Stimulated activated CD4-positive, alpha-beta T cell treated with anti-CD3 and anti-CD28 coated beads, Interleukin-1b, Interleukin-23, amount 100 ng/mL, for 48 hours (primary cell): ENCODE data around the gene CEP97.

ENCODE experiments used
- DNase-seq: peaks from one replicate; pipeline ENCODE4 v3.0.0-alpha.2; 2020

The CEP97 gene

DNA sequence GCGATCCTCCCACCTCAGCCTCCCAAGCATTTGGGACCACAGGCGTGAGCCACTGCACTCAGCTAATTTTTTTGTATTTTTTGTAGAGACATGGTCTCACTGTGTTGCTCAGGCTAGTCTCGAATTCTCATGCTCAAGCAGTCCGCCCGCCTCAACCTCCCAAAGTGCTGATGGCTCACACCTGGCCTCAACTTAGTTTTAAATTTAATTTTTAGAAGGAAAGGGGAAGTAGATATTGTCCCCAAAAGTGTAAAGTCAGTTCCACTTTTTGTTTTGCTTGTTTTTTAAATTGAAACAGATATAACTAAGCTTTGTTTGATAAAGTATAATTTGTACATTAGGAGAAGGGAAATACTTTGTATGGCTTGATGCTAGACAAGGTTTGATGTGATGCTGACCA, 93.6 kb downstream of the CEP97 start:
- DNase-seq = no peak

- no peak for DNase-seq
Observed at GRCh38 chr3:101819649-101820206, 95.3 kb downstream of the CEP97 start.
